A549 (cell line): ENCODE measurements around the gene RCBTB2.

Experiments used
- ATOH8 ChIP-seq: fragments of 250-450 bp; sonication (Bioruptor Pico); IDR thresholded peaks from 2 replicates; pipeline ENCODE4 v1.5.0; 2020; ENCODE audit warnings: low read depth, mild to moderate bottlenecking, moderate library complexity
- BHLHE40 ChIP-seq: IDR thresholded peaks from 2 replicates; pipeline ENCODE4 v1.6.1; 2012; ENCODE audit warnings: low read depth, low read length, inconsistent platforms
- FOSL2 ChIP-seq, 2 experiments: fragments of 450-650 bp in 1 of 2; fragments of >200 bp in 1 of 2; sonication (Bioruptor Twin) in 1 of 2; formaldehyde crosslinking; IDR thresholded peaks; 2 replicates each; pipeline versions ENCODE4 v1.5.0 to v1.6.1; 2016 to 2020; ENCODE audit warnings: mild to moderate bottlenecking in 1 of 2, moderate library complexity in 1 of 2
- POLR2A ChIP-seq: IDR thresholded peaks from 2 replicates; pipeline ENCODE4 v1.6.1; 2012; ENCODE audit warnings: mild to moderate bottlenecking, low read length
- SMC3 ChIP-seq: fragments of >200 bp; sonication (Bioruptor Twin); formaldehyde crosslinking; IDR thresholded peaks from 3 replicates; pipeline ENCODE4 v1.6.1; 2018; ENCODE audit warnings: inconsistent platforms
- SREBF2 ChIP-seq: fragments of 450-650 bp; IDR thresholded peaks from 2 replicates; pipeline ENCODE4 v1.6.1; 2014; ENCODE audit warnings: mild to moderate bottlenecking, moderate library complexity
- TP53 ChIP-seq: fragments of 250-450 bp; sonication (Bioruptor Pico); IDR thresholded peaks from 2 replicates; pipeline ENCODE4 v1.5.0; 2021; ENCODE audit warnings: mild to moderate bottlenecking, moderate library complexity
- TF ChIP-seq, protein P1 (sequence below): fragments of 450-650 bp; IDR thresholded peaks from 2 replicates; pipeline ENCODE4 v1.6.1; 2014; ENCODE audit warnings: antibody characterized with exemption
- TF ChIP-seq, protein P2 (sequence below): fragments of >200 bp; sonication (Bioruptor Twin); formaldehyde crosslinking; IDR thresholded peaks from 3 replicates; pipeline ENCODE4 v1.5.1; 2016

- TF ChIP-seq TP53 (CRISPR knock-in tag) (no peak), SREBF2 (no peak), FOSL2 (IDR thresholded peaks at IDR 0.05) (no peak), FOSL2 (CRISPR knock-in tag; IDR thresholded peaks at IDR 0.05) (no peak), ATOH8 (no peak), BHLHE40 (no peak), POLR2A (no peak), SMC3 (peak; percentile 75)
- TF ChIP-seq, protein P1, sequence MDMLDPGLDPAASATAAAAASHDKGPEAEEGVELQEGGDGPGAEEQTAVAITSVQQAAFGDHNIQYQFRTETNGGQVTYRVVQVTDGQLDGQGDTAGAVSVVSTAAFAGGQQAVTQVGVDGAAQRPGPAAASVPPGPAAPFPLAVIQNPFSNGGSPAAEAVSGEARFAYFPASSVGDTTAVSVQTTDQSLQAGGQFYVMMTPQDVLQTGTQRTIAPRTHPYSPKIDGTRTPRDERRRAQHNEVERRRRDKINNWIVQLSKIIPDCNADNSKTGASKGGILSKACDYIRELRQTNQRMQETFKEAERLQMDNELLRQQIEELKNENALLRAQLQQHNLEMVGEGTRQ = no peak
- TF ChIP-seq, protein P2, sequence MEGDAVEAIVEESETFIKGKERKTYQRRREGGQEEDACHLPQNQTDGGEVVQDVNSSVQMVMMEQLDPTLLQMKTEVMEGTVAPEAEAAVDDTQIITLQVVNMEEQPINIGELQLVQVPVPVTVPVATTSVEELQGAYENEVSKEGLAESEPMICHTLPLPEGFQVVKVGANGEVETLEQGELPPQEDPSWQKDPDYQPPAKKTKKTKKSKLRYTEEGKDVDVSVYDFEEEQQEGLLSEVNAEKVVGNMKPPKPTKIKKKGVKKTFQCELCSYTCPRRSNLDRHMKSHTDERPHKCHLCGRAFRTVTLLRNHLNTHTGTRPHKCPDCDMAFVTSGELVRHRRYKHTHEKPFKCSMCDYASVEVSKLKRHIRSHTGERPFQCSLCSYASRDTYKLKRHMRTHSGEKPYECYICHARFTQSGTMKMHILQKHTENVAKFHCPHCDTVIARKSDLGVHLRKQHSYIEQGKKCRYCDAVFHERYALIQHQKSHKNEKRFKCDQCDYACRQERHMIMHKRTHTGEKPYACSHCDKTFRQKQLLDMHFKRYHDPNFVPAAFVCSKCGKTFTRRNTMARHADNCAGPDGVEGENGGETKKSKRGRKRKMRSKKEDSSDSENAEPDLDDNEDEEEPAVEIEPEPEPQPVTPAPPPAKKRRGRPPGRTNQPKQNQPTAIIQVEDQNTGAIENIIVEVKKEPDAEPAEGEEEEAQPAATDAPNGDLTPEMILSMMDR = peak; percentile 60
These were observed 47.4 kb upstream of the RCBTB2 start for GRCh38 chr13:48580185-48580803.
